ENCODE results near the gene MAP7D3. TPM values are rescaled to one million over a fixed set of nuclear protein-coding genes. Genes with fewer than 3 reads are reported as not detected.
"Not testable (repeated sequence)": the region's sequence is repeated elsewhere in the genome, so short reads cannot be mapped to it uniquely, and the experiment has no call there.

Gene MAP7D3
- total and polyA plus RNA-seq, 4 donors: 9.8 to 30.9 (median 26.7) TPM

DNA sequence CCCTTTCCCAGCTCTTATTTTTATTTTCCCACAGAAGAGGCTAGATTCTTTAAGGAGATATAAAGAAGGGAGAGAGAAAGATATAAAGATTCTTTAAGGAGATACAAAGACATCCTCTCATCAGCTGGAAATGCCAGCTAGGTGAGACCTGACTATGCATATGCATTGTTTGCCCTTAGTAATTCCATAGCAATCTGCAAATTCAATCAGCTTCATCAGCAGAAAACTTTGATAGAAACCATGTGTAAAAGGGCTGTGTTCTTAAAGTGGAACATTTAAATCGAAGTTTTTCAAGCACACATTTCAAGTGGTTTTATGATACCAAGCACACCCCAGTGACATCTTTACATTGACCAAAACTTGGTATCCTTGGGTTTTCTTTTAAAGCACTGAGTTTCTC lies 79.8 kb downstream of the MAP7D3 start:
- no peaks in the 10 kb centered on the region for H3K36me3 ChIP-seq (ENCODE audit: control insufficient read depth in 1 of 2, insufficient read depth in 2 of 2, low read length in 1 of 2)
- H3K9me3 ChIP-seq (ENCODE audit: control insufficient read depth, low read length): no peaks in the 10 kb centered on the region
- ATAC-seq (ENCODE audit: low FRiP score): no peak
- H3K27me3 ChIP-seq (ENCODE audit: control insufficient read depth in 1 of 2, insufficient read depth in 2 of 2, low read length in 1 of 2): no peaks in the 10 kb centered on the region
- no peak for DNase-seq
- peak overlapping the region in 1 of 2 donors; percentile 76 for H3K27ac ChIP-seq (ENCODE audit: low read depth in 1 of 2, low read length in 2 of 2)
- whole genome bisulfite sequencing, 2 donors: 6 to 28% methylated on average over 1 of the region's 1 CpG
- intact Hi-C loops (cut with DNase I): loop anchor here in 1 of 2 donors (2.0 kb wide), 1 partner anchor 33 kb away; no protein-coding TSS in a partner anchor
- H3K4me3 ChIP-seq (ENCODE audit: low read length in 2 of 2): no peak overlapping the region
- peaks cover 0 to 5% of the 10 kb centered on the region in 2 donors for H3K4me1 ChIP-seq (ENCODE audit: control insufficient read depth in 1 of 2, insufficient read depth in 2 of 2, low read length in 2 of 2)

DNA sequence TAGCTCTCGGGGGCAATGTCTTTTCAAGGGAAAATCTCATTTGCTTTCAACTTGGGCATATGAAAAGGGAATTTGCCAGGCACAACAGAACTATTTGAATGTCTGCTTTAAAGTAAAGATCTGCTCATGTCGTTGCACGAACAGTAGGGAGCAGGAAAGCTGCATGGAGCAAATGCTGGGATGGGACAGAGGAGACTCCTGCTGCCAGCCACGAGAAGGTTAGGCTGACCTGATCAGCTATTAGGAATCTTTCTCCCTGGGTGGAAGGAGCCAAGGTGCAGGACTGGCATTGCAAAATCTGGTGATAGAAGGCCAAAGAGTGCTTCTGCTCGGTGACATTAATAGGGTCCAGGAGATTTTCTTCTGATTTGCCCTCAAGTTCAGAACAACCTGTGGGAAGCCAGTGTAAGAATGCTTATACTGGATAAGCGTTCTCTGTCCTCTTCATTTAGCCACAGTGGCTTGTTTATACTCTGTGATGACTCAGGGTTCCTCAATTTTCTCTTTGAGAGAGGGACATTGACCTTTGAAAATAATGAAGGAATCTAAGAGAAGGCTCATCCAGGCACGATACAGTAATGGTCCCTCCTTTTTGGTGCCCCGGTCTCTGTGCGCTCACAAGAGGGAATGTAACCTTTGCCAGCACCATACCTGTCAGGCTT lies 80.9 kb downstream of the MAP7D3 start:
- intact Hi-C loops (cut with DNase I): loop anchor here in 1 of 2 donors (2.0 kb wide), 1 partner anchor 35 kb away; no protein-coding TSS in a partner anchor
- Histone ChIP-seq H3K27me3 (ENCODE audit: control insufficient read depth in 1 of 2, insufficient read depth in 2 of 2, low read length in 1 of 2) (no peaks in the 10 kb centered on the region), H3K9me3 (ENCODE audit: control insufficient read depth, low read length) (no peaks in the 10 kb centered on the region), H3K4me1 (ENCODE audit: control insufficient read depth in 1 of 2, insufficient read depth in 2 of 2, low read length in 2 of 2) (peaks cover 0 to 2% of the 10 kb centered on the region in 2 donors), H3K4me3 (ENCODE audit: low read length in 2 of 2) (no peak overlapping the region), H3K27ac (ENCODE audit: low read depth in 1 of 2, low read length in 2 of 2) (peak overlapping the region; percentile 49 to 94), H3K36me3 (ENCODE audit: control insufficient read depth in 1 of 2, insufficient read depth in 2 of 2, low read length in 1 of 2) (no peaks in the 10 kb centered on the region)
- ATAC-seq (ENCODE audit: low FRiP score) (peak; percentile 61), DNase-seq (no peak)
- 19 to 42% methylated on average over 9 of the region's 9 CpGs for WGBS, 2 donors

DNA sequence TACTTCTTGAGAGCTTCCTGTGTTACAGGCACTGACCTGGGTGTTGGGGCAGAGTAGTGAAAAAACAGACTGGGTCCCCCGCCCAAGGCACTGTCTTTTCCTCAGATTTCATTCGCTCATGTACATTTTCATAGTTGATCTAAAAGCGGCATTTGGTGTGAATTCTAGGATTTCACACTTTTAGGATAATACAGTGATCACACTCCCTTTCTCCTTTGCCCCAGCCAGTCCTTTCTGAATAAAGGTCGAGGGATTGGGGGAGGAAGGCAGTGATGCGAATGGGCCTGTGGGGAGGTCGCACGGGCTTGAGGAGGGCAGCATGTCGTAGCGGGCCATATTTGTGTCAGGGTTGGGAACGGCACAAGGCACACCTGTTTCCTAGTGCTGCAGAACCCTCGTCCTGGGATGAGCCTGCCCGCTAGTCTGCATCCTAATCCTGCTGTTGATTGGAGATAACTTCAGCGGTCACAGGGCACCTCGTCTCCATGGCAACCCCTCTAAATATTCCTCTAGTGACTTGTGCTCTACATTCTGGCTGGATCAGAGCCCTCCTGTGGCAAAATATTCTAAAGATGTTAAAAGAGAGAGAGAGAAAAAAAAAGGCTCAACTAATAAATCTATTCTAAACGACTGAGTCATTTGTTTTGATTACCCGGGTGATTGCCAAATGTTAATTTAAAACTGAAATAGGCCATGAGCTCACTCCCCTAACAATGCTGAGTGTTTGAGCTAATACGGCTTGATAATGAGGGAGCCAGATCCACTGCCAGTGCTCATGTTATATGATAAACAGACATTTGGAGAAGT lies 82.1 kb downstream of the MAP7D3 start:
- WGBS, 2 donors: 8 to 24% methylated on average over 17 of the region's 17 CpGs
- no peaks in the 10 kb centered on the region for H3K27me3 ChIP-seq (ENCODE audit: control insufficient read depth in 1 of 2, insufficient read depth in 2 of 2, low read length in 1 of 2)
- intact Hi-C loops (cut with DNase I): loop anchor here (5.0 to 10.0 kb wide), 4 partner anchors 33 to 418 kb away; partner anchors contain the start of gene MAP7D3 (in 1 of the 2)
- no peak overlapping the region for H3K4me3 ChIP-seq (ENCODE audit: low read length in 2 of 2)
- H3K27ac ChIP-seq (ENCODE audit: low read depth in 1 of 2, low read length in 2 of 2): peak overlapping the region; percentile 24 to 99
- H3K4me1 ChIP-seq (ENCODE audit: control insufficient read depth in 1 of 2, insufficient read depth in 2 of 2, low read length in 2 of 2): no peaks in the 10 kb centered on the region
- no peaks in the 10 kb centered on the region for H3K9me3 ChIP-seq (ENCODE audit: control insufficient read depth, low read length)
- H3K36me3 ChIP-seq (ENCODE audit: control insufficient read depth in 1 of 2, insufficient read depth in 2 of 2, low read length in 1 of 2): no peaks in the 10 kb centered on the region
- DNase-seq (peak; percentile 70 to 80), ATAC-seq (ENCODE audit: low FRiP score) (peak; percentile 80)

DNA sequence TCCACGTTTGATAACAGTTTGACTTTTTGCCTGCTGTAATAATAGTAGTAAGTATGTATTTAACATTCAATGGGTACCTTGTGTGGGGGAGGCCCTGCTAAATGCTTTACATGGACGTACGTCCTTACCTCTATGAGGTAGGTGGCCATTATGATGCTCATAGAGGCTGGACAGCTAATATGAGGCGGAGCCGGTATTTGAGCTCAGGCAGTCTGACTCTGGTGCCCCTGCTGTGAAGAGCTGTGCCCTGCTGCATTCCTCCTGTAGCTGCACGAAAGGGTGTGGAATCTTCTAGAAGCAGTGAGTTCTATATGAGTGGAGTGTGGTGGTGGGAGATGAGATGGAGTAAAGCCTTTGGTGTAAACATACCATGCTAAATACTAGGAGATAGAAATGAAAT lies 83.2 kb downstream of the MAP7D3 start:
- H3K4me1 ChIP-seq (ENCODE audit: control insufficient read depth in 1 of 2, insufficient read depth in 2 of 2, low read length in 2 of 2); DNase-seq; H3K9me3 ChIP-seq (ENCODE audit: control insufficient read depth, low read length); H3K27me3 ChIP-seq (ENCODE audit: control insufficient read depth in 1 of 2, insufficient read depth in 2 of 2, low read length in 1 of 2); H3K36me3 ChIP-seq (ENCODE audit: control insufficient read depth in 1 of 2, insufficient read depth in 2 of 2, low read length in 1 of 2); H3K4me3 ChIP-seq (ENCODE audit: low read length in 2 of 2): not testable (repeated sequence)
- peak overlapping the region in 1 of 2 donors; percentile 82 for H3K27ac ChIP-seq (ENCODE audit: low read depth in 1 of 2, low read length in 2 of 2)
- intact Hi-C loops (cut with DNase I): loop anchor here (5.0 to 10.0 kb wide), 4 partner anchors 34 to 419 kb away; partner anchors contain the start of gene MAP7D3 (in 1 of the 2)
- peak; percentile 55 for ATAC-seq (ENCODE audit: low FRiP score)
- WGBS, 2 donors: 12 to 34% methylated on average over 6 of the region's 6 CpGs

DNA sequence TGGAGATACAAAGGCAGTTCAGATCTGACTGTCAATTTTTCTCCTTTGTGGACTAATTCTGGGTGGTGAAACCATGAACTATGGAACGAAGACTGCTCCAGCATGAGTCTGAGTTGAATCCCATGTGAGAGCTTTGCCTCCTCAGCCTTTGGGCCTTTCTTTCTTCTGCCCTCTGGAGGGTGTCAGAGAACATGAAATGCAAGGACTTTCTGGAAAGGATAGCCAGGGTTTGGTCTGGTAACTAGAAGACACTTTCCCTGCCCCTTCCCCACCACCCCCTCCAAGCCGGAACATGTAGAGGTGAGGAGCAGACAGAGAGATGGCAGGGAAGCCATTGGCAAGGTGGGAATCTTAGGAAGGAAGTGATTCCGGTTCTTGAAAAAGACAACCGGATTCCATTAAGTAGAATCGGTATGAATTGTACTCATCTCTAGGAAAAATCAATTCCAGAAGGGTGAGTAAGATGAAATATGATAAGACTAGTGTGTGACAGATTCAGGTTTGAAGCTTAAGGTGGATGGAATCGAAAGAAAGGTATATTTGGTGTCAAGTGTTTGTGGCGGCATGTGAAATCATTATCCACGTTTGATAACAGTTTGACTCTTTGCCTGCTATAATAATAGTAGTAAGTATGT lies 84.9 kb downstream of the MAP7D3 start:
- Histone ChIP-seq H3K9me3 (ENCODE audit: control insufficient read depth, low read length) (no peaks in the 10 kb centered on the region), H3K27me3 (ENCODE audit: control insufficient read depth in 1 of 2, insufficient read depth in 2 of 2, low read length in 1 of 2) (no peaks in the 10 kb centered on the region), H3K4me1 (ENCODE audit: control insufficient read depth in 1 of 2, insufficient read depth in 2 of 2, low read length in 2 of 2) (no peaks in the 10 kb centered on the region), H3K36me3 (ENCODE audit: control insufficient read depth in 1 of 2, insufficient read depth in 2 of 2, low read length in 1 of 2) (no peaks in the 10 kb centered on the region), H3K27ac (ENCODE audit: low read depth in 1 of 2, low read length in 2 of 2) (peak overlapping the region in 1 of 2 donors; percentile 82), H3K4me3 (ENCODE audit: low read length in 2 of 2) (no peak overlapping the region)
- 13 to 39% methylated on average over 8 of the region's 8 CpGs for WGBS, 2 donors
- intact Hi-C loops (cut with DNase I): loop anchor here (5.0 to 10.0 kb wide), 4 partner anchors 36 to 421 kb away; partner anchors contain the start of gene MAP7D3 (in 1 of the 2)
- ATAC-seq (ENCODE audit: low FRiP score) (no peak), DNase-seq (no peak)

DNA sequence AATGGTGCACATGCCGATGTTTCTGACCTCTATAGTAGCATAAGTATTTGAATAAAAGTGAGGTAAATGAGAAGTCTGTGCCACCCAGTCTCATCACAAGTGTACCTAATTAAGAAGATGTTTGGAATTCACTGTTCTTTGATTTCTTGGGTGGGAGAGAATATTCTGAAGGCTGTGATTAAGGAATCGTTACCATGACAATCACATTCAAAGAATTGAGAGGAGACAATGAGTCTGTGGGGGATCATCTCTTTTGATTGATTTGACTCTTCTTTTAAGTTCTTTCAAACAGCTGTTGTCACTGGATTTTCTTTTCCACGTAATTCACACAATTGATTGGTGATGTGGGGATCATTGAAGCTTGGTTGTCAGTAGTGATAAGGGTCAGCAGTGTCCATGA lies 85.8 kb downstream of the MAP7D3 start:
- H3K4me1 ChIP-seq (ENCODE audit: control insufficient read depth in 1 of 2, insufficient read depth in 2 of 2, low read length in 2 of 2): no peaks in the 10 kb centered on the region
- 17 to 26% methylated on average over 3 of the region's 3 CpGs for WGBS, 2 donors

DNA sequence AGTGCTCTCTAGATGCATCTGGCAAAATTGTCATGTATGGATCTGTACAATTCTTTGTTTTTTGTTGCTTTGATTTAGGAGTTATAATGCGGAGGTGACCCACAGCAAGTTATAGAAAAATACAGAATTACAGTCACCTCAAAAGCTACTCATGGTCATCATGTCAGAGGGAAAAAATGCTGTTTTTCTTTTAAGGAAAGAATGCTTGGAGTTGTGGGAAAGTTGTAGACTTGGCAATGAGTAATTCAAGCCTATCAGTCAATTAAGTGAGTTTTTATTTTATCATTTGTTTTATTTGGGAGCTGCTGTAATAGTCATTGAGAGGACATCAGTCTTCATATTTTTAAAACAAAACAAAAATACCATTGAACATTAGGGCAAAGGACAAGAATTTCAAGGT lies 87.5 kb downstream of the MAP7D3 start:
- 5 to 34% methylated on average over 1 of the region's 1 CpG for whole genome bisulfite sequencing, 2 donors
- peaks cover 3 to 4% of the 10 kb centered on the region in 2 donors for H3K4me1 ChIP-seq (ENCODE audit: control insufficient read depth in 1 of 2, insufficient read depth in 2 of 2, low read length in 2 of 2)
- H3K36me3 ChIP-seq (ENCODE audit: control insufficient read depth in 1 of 2, insufficient read depth in 2 of 2, low read length in 1 of 2): no peaks in the 10 kb centered on the region
- no peak for DNase-seq
- no peaks in the 10 kb centered on the region for H3K27me3 ChIP-seq (ENCODE audit: control insufficient read depth in 1 of 2, insufficient read depth in 2 of 2, low read length in 1 of 2)
- intact Hi-C loops (cut with DNase I): loop anchor here (2.0 to 10.0 kb wide), 4 partner anchors 46 to 135 kb away; no protein-coding TSS in a partner anchor
- no peak overlapping the region for H3K4me3 ChIP-seq (ENCODE audit: low read length in 2 of 2)
- ATAC-seq (ENCODE audit: low FRiP score): no peak
- no peaks in the 10 kb centered on the region for H3K9me3 ChIP-seq (ENCODE audit: control insufficient read depth, low read length)
- peak overlapping the region; percentile 57 to 79 for H3K27ac ChIP-seq (ENCODE audit: low read depth in 1 of 2, low read length in 2 of 2)

More for the DNA sequence above, 85.8 kb downstream of the MAP7D3 start:
- H3K4me3 ChIP-seq (ENCODE audit: low read length in 2 of 2): no peak overlapping the region
- DNase-seq: no peak
- ATAC-seq (ENCODE audit: low FRiP score): no peak
- no peaks in the 10 kb centered on the region for H3K9me3 ChIP-seq (ENCODE audit: control insufficient read depth, low read length)
- intact Hi-C loops (cut with DNase I): loop anchor here (5.0 to 10.0 kb wide), 4 partner anchors 37 to 422 kb away; partner anchors contain the start of gene MAP7D3 (in 1 of the 2)
- H3K27ac ChIP-seq (ENCODE audit: low read depth in 1 of 2, low read length in 2 of 2): no peak overlapping the region
- no peaks in the 10 kb centered on the region for H3K36me3 ChIP-seq (ENCODE audit: control insufficient read depth in 1 of 2, insufficient read depth in 2 of 2, low read length in 1 of 2)
- no peaks in the 10 kb centered on the region for H3K27me3 ChIP-seq (ENCODE audit: control insufficient read depth in 1 of 2, insufficient read depth in 2 of 2, low read length in 1 of 2)
